ENCODE measurements around the gene ADGRB2.

GRCh38 chr1:31775210-31775999 lies 11.3 kb upstream of the ADGRB2 start:
- no peak for TF ChIP-seq CTCF (IDR thresholded peaks at IDR 0.05)
- TF ChIP-seq POLR2A (IDR thresholded peaks at IDR 0.05), result no peak
